ENCODE data around the gene GGA3.

Gene GGA3

DNA sequence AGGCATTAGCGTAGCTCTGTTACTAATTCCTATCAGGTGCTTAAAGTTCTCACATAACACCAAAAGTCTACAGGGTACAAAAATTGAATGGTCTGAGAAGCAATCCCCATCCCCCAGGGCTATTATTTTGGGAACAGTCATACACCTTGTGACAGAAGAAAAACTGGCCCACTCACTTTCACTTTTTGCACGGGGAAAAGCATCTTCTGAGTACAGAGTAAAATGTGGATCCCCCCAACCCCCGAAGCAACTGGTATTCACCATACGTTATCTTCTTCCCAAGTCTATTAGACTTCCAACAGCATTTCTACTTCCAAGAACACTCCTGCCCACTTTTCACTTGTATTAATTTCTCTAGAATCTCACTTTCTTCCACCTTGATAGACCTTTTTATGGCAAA is 11.8 kb downstream of the GGA3 start:
- DNase-seq = no peak

DNA sequence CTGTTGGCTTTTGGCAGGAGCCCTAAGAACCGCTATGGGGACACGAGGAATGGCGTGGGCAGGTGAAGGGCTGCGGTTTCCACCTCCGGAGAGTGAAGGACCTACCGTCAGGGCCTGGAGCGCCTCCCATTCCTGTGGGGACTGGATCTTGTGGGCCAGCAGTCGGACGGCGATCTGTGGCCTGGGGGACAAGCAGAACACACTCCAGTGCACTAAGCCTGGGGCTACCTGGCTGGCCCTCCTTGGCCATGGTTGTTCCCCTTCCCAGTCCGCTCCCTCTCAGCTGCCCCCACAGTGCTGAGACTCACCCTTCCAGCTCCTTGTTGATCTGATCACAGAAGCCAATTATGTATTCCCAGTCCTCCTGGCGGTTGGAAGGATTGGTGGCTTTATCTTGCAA is 15.0 kb downstream of the GGA3 start:
- no peak for DNase-seq
- TF ChIP-seq POLR2A (IDR thresholded peaks at IDR 0.05; ENCODE audit: low read length) = no peak
- TF ChIP-seq GATA1 (IDR thresholded peaks at IDR 0.05; ENCODE audit: low read depth, low read length) = no peak

More for the DNA sequence above, 11.8 kb downstream of the GGA3 start:
- TF ChIP-seq GATA1 (IDR thresholded peaks at IDR 0.05; ENCODE audit: low read depth, low read length) (no peak), POLR2A (IDR thresholded peaks at IDR 0.05; ENCODE audit: low read length) (no peak)

GRCh38 chr17:75245011-75245410 is 16.4 kb downstream of the GGA3 start:
- no peak for DNase-seq
- TF ChIP-seq POLR2A (IDR thresholded peaks at IDR 0.05; ENCODE audit: low read length) (no peak), GATA1 (IDR thresholded peaks at IDR 0.05; ENCODE audit: low read depth, low read length) (no peak)

DNA sequence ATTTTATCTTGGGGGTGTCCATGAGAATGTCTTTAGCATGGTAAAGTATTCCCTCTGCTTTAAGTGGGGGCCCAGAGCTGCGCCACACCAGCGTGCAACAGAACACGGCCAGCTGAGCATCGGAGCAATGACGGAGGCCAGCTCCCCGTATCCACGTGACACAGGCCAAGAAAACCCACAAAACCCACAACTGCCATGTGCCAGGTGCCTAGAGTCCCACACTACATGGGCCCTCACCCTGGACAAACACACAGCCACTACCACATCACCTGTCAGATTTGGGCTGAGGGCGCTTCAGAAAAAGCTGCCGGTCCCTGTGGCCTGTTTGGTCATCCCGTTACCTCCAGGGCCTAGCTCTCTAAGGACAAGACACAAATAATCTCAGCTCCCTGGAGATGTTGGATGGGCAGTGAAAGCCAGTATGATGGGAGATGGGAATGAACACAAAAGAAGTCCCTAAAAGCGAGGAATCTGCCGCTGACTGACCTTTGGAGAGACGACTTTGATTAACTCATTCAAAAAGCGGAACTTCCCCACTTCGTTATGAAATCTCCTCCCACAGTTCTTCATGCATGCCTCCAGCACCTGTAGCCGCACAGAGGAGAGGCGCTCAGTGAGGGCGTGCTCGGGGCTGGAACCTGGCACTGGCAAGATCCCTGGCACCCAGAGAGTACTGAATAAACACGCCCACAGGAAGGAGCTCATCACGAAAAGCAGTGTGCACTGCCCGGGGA is 17.1 kb downstream of the GGA3 start:
- TF ChIP-seq POLR2A (IDR thresholded peaks at IDR 0.05; ENCODE audit: low read length) = no peak
- no peak for TF ChIP-seq GATA1 (IDR thresholded peaks at IDR 0.05; ENCODE audit: low read depth, low read length)

DNA sequence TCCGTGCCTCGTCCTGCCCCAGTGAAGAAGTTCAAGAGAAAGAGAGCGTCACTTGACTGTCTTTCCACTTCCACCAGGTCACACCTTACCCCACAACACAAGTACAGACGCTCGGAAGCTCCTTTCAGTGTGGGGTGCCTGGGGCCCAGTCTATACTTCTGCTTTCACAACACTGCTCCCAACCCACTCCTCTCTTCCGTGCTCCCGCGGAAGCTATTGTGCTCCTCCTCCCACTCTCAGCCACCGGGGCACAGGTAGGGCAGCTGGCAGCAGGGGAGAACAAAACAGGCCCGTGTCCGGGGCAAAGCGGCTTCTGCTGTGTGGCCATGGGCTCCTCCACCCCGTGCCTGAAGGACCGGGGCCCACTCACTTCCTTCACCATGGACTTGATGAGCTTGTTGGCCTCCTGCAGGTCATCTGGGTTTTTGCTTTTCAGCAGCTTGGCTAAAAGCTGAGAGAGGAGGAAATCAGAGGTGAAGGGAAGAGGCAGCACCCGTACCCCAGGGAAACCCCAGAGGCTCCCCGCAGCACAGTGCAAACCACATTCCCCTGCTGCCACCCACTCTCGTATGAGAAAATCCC is 18.9 kb downstream of the GGA3 start:
- TF ChIP-seq POLR2A (IDR thresholded peaks at IDR 0.05; ENCODE audit: low read length) = no peak
- TF ChIP-seq GATA1 (IDR thresholded peaks at IDR 0.05; ENCODE audit: low read depth, low read length) = no peak

More for the DNA sequence above, 17.1 kb downstream of the GGA3 start:
- DNase-seq = no peak

DNA sequence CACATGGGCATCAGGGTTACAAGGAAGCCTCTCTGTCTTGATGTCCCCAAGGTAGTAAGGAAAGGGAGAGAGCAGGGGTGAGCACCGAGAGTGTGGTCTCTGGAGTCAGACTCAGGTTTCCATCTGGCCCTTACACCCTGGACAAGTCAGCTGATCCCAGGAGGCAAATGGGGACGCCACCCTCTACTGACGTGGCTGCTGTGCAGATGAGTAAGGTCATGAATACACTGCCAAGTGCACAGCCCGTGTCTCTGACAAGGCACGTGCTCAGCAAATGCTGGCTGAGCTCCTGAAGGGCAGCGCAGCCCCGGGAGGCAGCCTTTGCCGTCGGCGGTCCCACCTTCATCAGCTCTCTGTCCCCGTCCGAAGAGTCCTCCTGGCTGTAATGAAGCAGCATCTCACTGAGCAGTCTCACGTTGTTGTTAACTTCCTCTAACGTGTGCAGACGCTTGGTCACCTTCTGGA is 19.4 kb downstream of the GGA3 start:
- DNase-seq = no peak
- no peak for TF ChIP-seq POLR2A (IDR thresholded peaks at IDR 0.05; ENCODE audit: low read length)
- no peak for TF ChIP-seq GATA1 (IDR thresholded peaks at IDR 0.05; ENCODE audit: low read depth, low read length)

More for the DNA sequence above, 18.9 kb downstream of the GGA3 start:
- DNase-seq = no peak

DNA sequence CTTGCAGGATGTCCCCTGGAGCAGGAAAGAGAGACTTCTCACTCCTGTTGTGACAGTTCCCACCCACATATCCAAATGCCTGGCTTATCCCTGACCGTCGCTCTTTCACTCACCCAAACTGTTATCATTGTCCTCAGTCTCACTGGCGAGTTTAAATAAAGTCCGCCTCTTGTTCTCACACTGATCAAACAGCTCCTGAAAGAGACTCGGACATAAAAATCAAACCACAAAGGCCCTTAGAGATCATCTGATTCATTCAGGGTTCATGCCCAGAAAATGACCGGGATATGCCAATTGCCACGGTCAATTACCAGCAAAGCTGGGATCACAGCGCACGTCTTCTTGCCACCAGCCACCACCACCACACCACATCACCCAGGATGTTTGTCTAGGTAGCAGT is 19.9 kb downstream of the GGA3 start:
- TF ChIP-seq GATA1 (IDR thresholded peaks at IDR 0.05; ENCODE audit: low read depth, low read length) = no peak
- TF ChIP-seq POLR2A (IDR thresholded peaks at IDR 0.05; ENCODE audit: low read length) = no peak
- no peak for DNase-seq

DNA sequence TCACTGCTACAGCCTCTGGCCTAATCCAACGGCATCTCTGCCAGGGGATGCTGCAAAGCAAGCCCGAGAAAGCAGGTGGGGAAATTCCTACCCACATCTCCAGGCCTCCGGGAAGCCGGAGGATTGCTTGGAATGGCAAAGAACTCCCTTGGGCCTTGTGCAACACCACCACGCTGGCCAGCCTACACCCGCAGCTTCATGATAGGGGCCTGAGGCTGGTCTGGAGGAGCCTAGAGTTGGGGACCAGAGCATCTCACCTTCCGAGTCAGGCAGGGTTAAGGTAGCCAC is 20.3 kb downstream of the GGA3 start:
- DNase-seq = no peak
- TF ChIP-seq GATA1 (IDR thresholded peaks at IDR 0.05; ENCODE audit: low read depth, low read length) (no peak), POLR2A (IDR thresholded peaks at IDR 0.05; ENCODE audit: low read length) (no peak)

DNA sequence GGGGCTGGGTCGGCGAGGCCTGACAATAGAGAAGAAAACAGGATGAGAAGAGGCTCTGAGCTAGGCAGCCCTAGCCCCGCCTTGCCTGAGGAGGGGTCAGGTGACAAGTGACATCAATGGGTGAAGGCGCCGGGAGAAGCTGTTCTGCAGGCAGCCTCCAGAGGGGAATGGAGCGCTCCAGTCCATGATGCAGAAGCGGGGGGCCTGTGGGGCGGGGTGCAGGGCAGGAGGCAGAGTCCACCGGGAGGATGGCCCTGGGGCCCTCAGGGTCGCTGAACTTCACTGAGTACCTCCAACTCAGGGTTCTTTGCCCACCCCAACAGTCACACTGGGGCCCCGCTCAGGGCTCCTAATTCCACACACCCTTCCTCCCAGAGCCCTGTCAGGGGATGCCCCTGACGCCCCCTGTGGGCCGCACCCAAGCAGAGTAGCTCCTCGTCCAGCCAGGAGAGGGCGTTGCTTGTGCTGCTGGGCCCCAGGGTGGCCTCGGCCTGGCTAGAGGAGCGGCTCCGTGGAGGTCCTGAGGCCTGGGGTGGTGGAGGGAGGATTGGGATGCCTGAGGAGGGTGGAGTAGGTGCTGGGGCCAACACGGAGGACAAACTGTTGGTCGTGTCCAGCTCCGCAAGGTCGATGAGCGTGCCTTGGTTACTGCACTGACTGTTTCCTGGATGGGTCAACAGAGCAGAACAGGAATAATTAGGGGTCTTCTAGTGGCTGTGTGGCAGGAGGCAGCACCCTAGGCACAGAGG is 20.8 kb downstream of the GGA3 start:
- peak; percentile 64 to 70 for DNase-seq
- TF ChIP-seq GATA1 (IDR thresholded peaks at IDR 0.05; ENCODE audit: low read depth, low read length) = no peak
- no peak for TF ChIP-seq POLR2A (IDR thresholded peaks at IDR 0.05; ENCODE audit: low read length)

GRCh38 chr17:75239778-75240393 is 21.5 kb downstream of the GGA3 start:
- TF ChIP-seq POLR2A (IDR thresholded peaks at IDR 0.05; ENCODE audit: low read length) (no peak), GATA1 (IDR thresholded peaks at IDR 0.05; ENCODE audit: low read depth, low read length) (no peak)
- DNase-seq = no peak

GRCh38 chr17:75239214-75239613 is 22.2 kb downstream of the GGA3 start:
- DNase-seq = no peak
- TF ChIP-seq POLR2A (IDR thresholded peaks at IDR 0.05; ENCODE audit: low read length) = no peak
- no peak for TF ChIP-seq GATA1 (IDR thresholded peaks at IDR 0.05; ENCODE audit: low read depth, low read length)

DNA sequence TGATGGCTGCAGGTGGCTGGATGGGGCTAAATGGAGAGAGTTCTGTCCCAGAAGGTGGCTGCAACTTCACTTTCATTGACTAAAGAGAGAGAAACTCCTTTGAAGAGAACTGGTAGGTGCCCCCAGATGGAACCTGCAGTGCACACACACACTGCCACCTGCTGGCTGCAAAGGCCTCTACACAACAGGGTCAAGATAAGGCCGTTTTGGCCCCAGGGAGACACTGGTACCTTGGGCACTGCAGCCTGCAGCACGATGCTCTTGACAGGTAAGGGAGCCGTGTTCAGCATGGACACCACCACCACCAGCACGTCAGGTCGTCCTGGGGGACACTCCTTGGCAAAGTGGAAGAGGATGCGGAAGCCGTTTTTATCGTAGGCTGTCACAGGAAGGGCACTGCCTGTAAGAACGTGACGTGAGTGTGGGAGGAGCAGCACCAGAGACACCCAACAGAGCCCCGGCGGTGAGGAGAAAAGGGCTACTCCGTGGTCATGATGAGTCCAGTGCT is 22.7 kb downstream of the GGA3 start:
- DNase-seq = peak; percentile 85 to 88

GRCh38 chr17:75238020-75238580 is 23.3 kb downstream of the GGA3 start:
- DNase-seq = no peak
- TF ChIP-seq GATA1 (IDR thresholded peaks at IDR 0.05; ENCODE audit: low read depth, low read length) = no peak
- TF ChIP-seq POLR2A (IDR thresholded peaks at IDR 0.05; ENCODE audit: low read length) = no peak

More for the DNA sequence above, 22.7 kb downstream of the GGA3 start:
- no peak for TF ChIP-seq GATA1 (IDR thresholded peaks at IDR 0.05; ENCODE audit: low read depth, low read length)
- no peak for TF ChIP-seq POLR2A (IDR thresholded peaks at IDR 0.05; ENCODE audit: low read length)
